Ovary (tissue), 9 donors: ENCODE data around the gene ILF2. TPM values are rescaled to one million over a fixed set of nuclear protein-coding genes. Genes with fewer than 3 reads are reported as not detected.

ENCODE experiments used
- DNase-seq, 5 donors: peaks; one replicate each; pipeline ENCODE4 v3.0.0-alpha.2; 2019 to 2020
- H3K27ac ChIP-seq, 2 donors: fragments of 200-600 bp; one replicate each; pipeline versions ENCODE4 v1.5.1 to v1.8.0; 2019 to 2022
- H3K27me3 ChIP-seq: fragments of 200-600 bp; one replicate; pipeline ENCODE4 v1.8.0; 2022
- H3K36me3 ChIP-seq: fragments of 200-600 bp; sonication (generic); one replicate; pipeline ENCODE4 v1.5.1; 2019
- H3K4me1 ChIP-seq: one replicate; pipeline ENCODE4 v1.8.1; 2013; ENCODE audit warnings: mild to moderate bottlenecking, moderate library complexity; ENCODE audit not compliant: insufficient read depth
- H3K4me3 ChIP-seq: fragments of 200-600 bp; sonication (generic); one replicate; pipeline ENCODE4 v1.5.1; 2017
- H3K9me3 ChIP-seq, 2 donors: fragments of 200-600 bp in 1 of 2; sonication (generic) in 1 of 2; one replicate each; pipeline versions ENCODE4 v1.5.1 to v1.8.1; 2013 to 2019; ENCODE audit warnings: mild to moderate bottlenecking in 1 of 2, moderate library complexity in 1 of 2
- CTCF ChIP-seq, 3 donors: fragments of 450-650 bp in 2 of 3; fragments of 200-600 bp in 1 of 3; IDR thresholded peaks; one replicate each; pipeline versions ENCODE4 v1.5.1 to v1.8.0; 2016 to 2022; ENCODE audit warnings: antibody characterized with exemption in 3 of 3, mild to moderate bottlenecking in 1 of 3
- EP300 ChIP-seq: sonication (generic); formaldehyde crosslinking; IDR thresholded peaks from one replicate; pipeline ENCODE4 v1.6.1; 2017; ENCODE audit warnings: antibody characterized with exemption
- POLR2A ChIP-seq: fragments of 450-650 bp; IDR thresholded peaks from one replicate; pipeline ENCODE4 v1.6.1; 2017; ENCODE audit warnings: antibody characterized with exemption, mild to moderate bottlenecking, moderate library complexity
- WGBS, 3 donors: extraction: QIAGEN DNeasy Blood & Tissue Kit in 1 of 3; methylation state at CpG; one replicate each; pipeline versions ENCODE4 v1.1.5 to v1.1.7; 2013 to 2017; 5-methylcytosine and 5-hydroxymethylcytosine counted together
- intact Hi-C, 4 donors: fragments of 100-400 bp; cut with DNase I; formaldehyde crosslinking; loops; one replicate each; pipeline versions ENCODE4 v1.11.0 to v1.15.1; 2022 to 2023
- microRNA-seq, 3 donors: library from miRNA; unstranded; fragments of <30 nt; microRNA quantifications; one replicate each; pipeline versions ENCODE4 to v1.2.0, GENCODE V29; 2019 to 2020
- polyA plus RNA-seq, 2 donors: library from polyadenylated mRNA; stranded (reverse); fragments of 200-250 nt in 1 of 2; fragments of 350-450 nt in 1 of 2; fragmentation: Illumina TruSeq in 1 of 2; extraction: RNeasy Lipid Tissue Mini Kit (QIAGEN cat#74804) in 1 of 2; gene quantifications; one replicate each; pipeline ENCODE4 v1.2.3, GENCODE V29; 2013 to 2014
- small RNA-seq: library from RNA; depleted of rRNA; stranded (forward); fragments of <200 nt; gene quantifications from one replicate; pipeline ENCODE3, GENCODE V24; 2016
- total RNA-seq, 7 donors: library from RNA; depleted of rRNA in 2 of 7; stranded (reverse); fragments of >200 nt in 2 of 7; fragmentation: NEBNext Ultra II Directional in 3 of 7; extraction: Animal tissue kit (Norgen Biotek cat#: 25700) in 3 of 7; gene quantifications; one replicate each; pipeline versions ENCODE4 v1.1.0 to v1.2.4, GENCODE V29; 2016 to 2023
- donor health status: DM: no; HTN: no; CAD: no; lungs with moderate emphysema.
- donor health status: DM: no; HTN: no; CAD: no.
- donor health status: Bipolar disorder and iron deficiency.
- donor health status: DM: yes; HTN: yes; CAD: no.
- donor health status: DM: no; HTN: no; CAD: no.
- donor health status: DM: yes; HTN: yes; CAD: no.

ILF2 gene
- total and polyA plus RNA-seq, 9 donors: 87.3 to 206 (median 122) TPM

- Histone ChIP-seq H3K27me3 (no peaks in the 10 kb centered on the region), H3K9me3 (no peaks in the 10 kb centered on the region), H3K4me3 (no peak overlapping the region), H3K4me1 (peaks cover 30% of the 10 kb centered on the region), H3K36me3 (no peaks in the 10 kb centered on the region), H3K27ac (peak overlapping the region; percentile 84 to 93)
- TF ChIP-seq POLR2A (no peak), EP300 (no peak), CTCF (IDR thresholded peaks at IDR 0.05) (no peak)
- intact Hi-C loops: loop anchor here in 1 of 4 donors (2.0 kb wide), 1 partner anchor 59 kb away; no protein-coding TSS in a partner anchor
- WGBS, 3 donors: 66 to 78% (median 73%) methylated on average over 4 to 5 of the region's 5 CpGs
- DNase-seq: no peak
Observed at GRCh38 chr1:153613406-153613805, 57.4 kb downstream of the ILF2 start.

GRCh38 chr1:153612755-153613331, 58.0 kb downstream of the ILF2 start, which contains the start of gene S100A16:
TSS of gene S100A16 (minus strand) at chr1:153613137. CDS start at chr1:153608151, 4,986 bp downstream.
- TF ChIP-seq CTCF (IDR thresholded peaks at IDR 0.05): no peak
- TF ChIP-seq EP300: no peak
- peak; percentile 76 for TF ChIP-seq POLR2A
- H3K9me3 ChIP-seq: no peaks in the 10 kb centered on the region
- no peaks in the 10 kb centered on the region for H3K27me3 ChIP-seq
- DNase-seq: peak; percentile 81 to 86 (median 82)
- peak within 1 kb of the TSS; percentile 84 to 93 for H3K27ac ChIP-seq
- WGBS, 3 donors: 1 to 27% (median 6%) methylated on average over 9 of the region's 9 CpGs
- H3K4me3 ChIP-seq: peak within 1 kb of the TSS; percentile 74
- H3K36me3 ChIP-seq: no peaks in the 10 kb centered on the region
- intact Hi-C loops: loop anchor here in 1 of 4 donors (2.0 kb wide), 1 partner anchor 60 kb away; no protein-coding TSS in a partner anchor
- H3K4me1 ChIP-seq: peaks cover 36% of the 10 kb centered on the region

GRCh38 chr1:153612111-153612754, 58.6 kb downstream of the ILF2 start:
- H3K4me3 ChIP-seq: peak overlapping the region; percentile 74
- no peaks in the 10 kb centered on the region for H3K9me3 ChIP-seq
- H3K4me1 ChIP-seq: peaks cover 34% of the 10 kb centered on the region
- TF ChIP-seq POLR2A (no peak), CTCF (IDR thresholded peaks at IDR 0.05) (no peak), EP300 (no peak)
- no peaks in the 10 kb centered on the region for H3K27me3 ChIP-seq
- intact Hi-C loops: loop anchor here in 1 of 4 donors (2.0 kb wide), 1 partner anchor 61 kb away; no protein-coding TSS in a partner anchor
- peak in 3 of 5 donors; percentile 60 to 66 (median 64) for DNase-seq
- peak overlapping the region; percentile 84 to 93 for H3K27ac ChIP-seq
- WGBS, 3 donors: 8 to 14% (median 12%) methylated on average over 11 of the region's 11 CpGs
- no peaks in the 10 kb centered on the region for H3K36me3 ChIP-seq

Small RNAs within 50 kb of the gene (microRNA-seq; reads per million reads assigned to microRNA genes)
- gene MIR8083: 0 reads per million in 3 donors

Small RNAs within 50 kb of the gene (small RNA-seq; reads per million reads assigned to genes)
- gene MIR8083 (not detected), gene RN7SL372P (not detected)

Other genes starting within 250 kb of the ILF2 start
- under 1 TPM in 1 of 7 donors, not detected in 6; 0.97 TPM for gene S100A7, start 210.3 kb downstream of the ILF2 start, total RNA-seq
- gene S100A7, start 210.3 kb downstream of the ILF2 start, polyA plus RNA-seq: not detected
- gene S100A6, start 135.0 kb downstream of the ILF2 start, total RNA-seq: 100 to 1,000 TPM; 170 to 646 (median 456) TPM
- 100 to 1,000 TPM; 587 to 764 TPM for gene S100A6, start 135.0 kb downstream of the ILF2 start, polyA plus RNA-seq
- not detected for gene S100A5, start 130.1 kb downstream of the ILF2 start, total RNA-seq
- gene S100A5, start 130.1 kb downstream of the ILF2 start, polyA plus RNA-seq: not detected
- gene S100A4, start 125.2 kb downstream of the ILF2 start, total RNA-seq: 10 to 100 TPM; 12.7 to 85.5 (median 37.3) TPM
- gene S100A4, start 125.2 kb downstream of the ILF2 start, polyA plus RNA-seq: 100 to 1,000 TPM; 104 to 160 TPM
- gene S100A3, start 121.7 kb downstream of the ILF2 start, total RNA-seq: 1 to 10 TPM in 3 of 7 donors, under 1 TPM in 1, not detected in 3; 0.48 to 2.5 (median 1.3) TPM
- gene S100A3, start 121.7 kb downstream of the ILF2 start, polyA plus RNA-seq: 1 to 10 TPM in 1 of 2 donors, not detected in 1; 2.2 TPM
- 1 to 10 TPM in 4 of 7 donors, under 1 TPM in 1, not detected in 2; 0.61 to 4.0 (median 1.8) TPM for gene S100A2, start 105.1 kb downstream of the ILF2 start, total RNA-seq
- 1 to 10 TPM in 1 of 2 donors, under 1 TPM in 1; 0.88 to 3.3 TPM for gene S100A2, start 105.1 kb downstream of the ILF2 start, polyA plus RNA-seq
- gene S100A16, start 57.9 kb downstream of the ILF2 start, total RNA-seq: 100 to 1,000 TPM in 2 of 7 donors, 10 to 100 TPM in 5; 40.7 to 110 (median 67.3) TPM
- 100 to 1,000 TPM; 117 to 200 TPM for gene S100A16, start 57.9 kb downstream of the ILF2 start, polyA plus RNA-seq
- 10 to 100 TPM in 1 of 7 donors, 1 to 10 TPM in 4, not detected in 2; 1.3 to 19.8 (median 2.9) TPM for gene S100A14, start 54.7 kb downstream of the ILF2 start, total RNA-seq
- under 1 TPM; 0.40 to 0.68 TPM for gene S100A14, start 54.7 kb downstream of the ILF2 start, polyA plus RNA-seq
- 100 to 1,000 TPM in 4 of 7 donors, 10 to 100 TPM in 3; 73.2 to 263 (median 103) TPM for gene S100A13, start 43.5 kb downstream of the ILF2 start, total RNA-seq
- 100 to 1,000 TPM; 179 to 560 TPM for gene S100A13, start 43.5 kb downstream of the ILF2 start, polyA plus RNA-seq
- 10 to 100 TPM in 2 of 7 donors, 1 to 10 TPM in 3, under 1 TPM in 1, not detected in 1; 0.91 to 77.2 (median 4.8) TPM for gene S100A1, start 42.6 kb downstream of the ILF2 start, total RNA-seq
- gene S100A1, start 42.6 kb downstream of the ILF2 start, polyA plus RNA-seq: 1 to 10 TPM in 1 of 2 donors, under 1 TPM in 1; 0.97 to 1.2 TPM
- 10 to 100 TPM; 54.0 to 91.1 (median 79.0) TPM for gene CHTOP, start 36.9 kb downstream of the ILF2 start, total RNA-seq
- gene CHTOP, start 36.9 kb downstream of the ILF2 start, polyA plus RNA-seq: 10 to 100 TPM; 66.3 to 72.9 TPM
- gene SNAPIN, start 12.3 kb downstream of the ILF2 start, total RNA-seq: 10 to 100 TPM; 31.6 to 48.9 (median 38.4) TPM
- gene SNAPIN, start 12.3 kb downstream of the ILF2 start, polyA plus RNA-seq: 10 to 100 TPM; 41.3 to 70.2 TPM
- gene NPR1, start 7.7 kb upstream of the ILF2 start, total RNA-seq: 10 to 100 TPM; 23.6 to 96.5 (median 50.7) TPM
- gene NPR1, start 7.7 kb upstream of the ILF2 start, polyA plus RNA-seq: 10 to 100 TPM; 20.6 to 31.3 TPM
- 10 to 100 TPM; 49.5 to 74.4 (median 58.6) TPM for gene INTS3, start 57.1 kb upstream of the ILF2 start, total RNA-seq
- 10 to 100 TPM; 41.6 to 54.5 TPM for gene INTS3, start 57.1 kb upstream of the ILF2 start, polyA plus RNA-seq
- 10 to 100 TPM in 6 of 7 donors, 1 to 10 TPM in 1; 9.5 to 50.9 (median 31.1) TPM for gene SLC27A3, start 104.4 kb upstream of the ILF2 start, total RNA-seq
- 10 to 100 TPM; 23.2 to 31.5 TPM for gene SLC27A3, start 104.4 kb upstream of the ILF2 start, polyA plus RNA-seq